CD4-positive, alpha-beta T cell treated with Interferon alpha-2 for 1 hour (primary cell): Measurements from ENCODE around the gene XRCC4.
"Not testable (repeated sequence)": the region's sequence is repeated elsewhere in the genome, so short reads cannot be mapped to it uniquely, and the experiment has no call there.

ENCODE experiments used
- DNase-seq, 2 donors: peaks; one replicate each; pipeline ENCODE4 v3.0.0-alpha.2; 2020 to 2022

Gene XRCC4

GRCh38 chr5:83199126-83199525 lies 121.8 kb downstream of the XRCC4 start:
- no peak for DNase-seq

- no peak for DNase-seq
Observed at GRCh38 chr5:83204651-83205050, 127.3 kb downstream of the XRCC4 start.

GRCh38 chr5:83209963-83210362 lies 132.6 kb downstream of the XRCC4 start:
- DNase-seq: no peak

- no peak for DNase-seq
Observed at GRCh38 chr5:83219077-83219476, 141.7 kb downstream of the XRCC4 start.

- no peak for DNase-seq
Observed at GRCh38 chr5:83219495-83219894, 142.1 kb downstream of the XRCC4 start.

- no peak for DNase-seq
Observed at GRCh38 chr5:83220331-83220730, 143.0 kb downstream of the XRCC4 start.

- no peak for DNase-seq
Observed at GRCh38 chr5:83222906-83223305, 145.6 kb downstream of the XRCC4 start.

GRCh38 chr5:83227611-83228010 lies 150.3 kb downstream of the XRCC4 start:
- no peak for DNase-seq

- DNase-seq: no peak
Observed at GRCh38 chr5:83230511-83230910, 153.2 kb downstream of the XRCC4 start.

GRCh38 chr5:83244516-83244915 lies 167.2 kb downstream of the XRCC4 start:
- DNase-seq: no peak

GRCh38 chr5:83245037-83245436 lies 167.7 kb downstream of the XRCC4 start:
- DNase-seq: no peak

GRCh38 chr5:83246071-83246470 lies 168.7 kb downstream of the XRCC4 start:
- no peak for DNase-seq

GRCh38 chr5:83249156-83249555 lies 171.8 kb downstream of the XRCC4 start:
- DNase-seq: no peak

GRCh38 chr5:83251849-83252248 lies 174.5 kb downstream of the XRCC4 start:
- DNase-seq: no peak

- no peak for DNase-seq
Observed at GRCh38 chr5:83253720-83254119, 176.4 kb downstream of the XRCC4 start.

GRCh38 chr5:83255268-83255667 lies 177.9 kb downstream of the XRCC4 start:
- DNase-seq: no peak

GRCh38 chr5:83256091-83256780 lies 178.9 kb downstream of the XRCC4 start:
- no peak for DNase-seq

GRCh38 chr5:83257684-83258083 lies 180.3 kb downstream of the XRCC4 start:
- DNase-seq: not testable (repeated sequence)

GRCh38 chr5:83265318-83265717 lies 188.0 kb downstream of the XRCC4 start:
- no peak for DNase-seq

- DNase-seq: no peak
Observed at GRCh38 chr5:83270311-83270710, 193.0 kb downstream of the XRCC4 start.

GRCh38 chr5:83277154-83277553 lies 199.8 kb downstream of the XRCC4 start:
- no peak for DNase-seq

GRCh38 chr5:83277953-83278352 lies 200.6 kb downstream of the XRCC4 start:
- DNase-seq: no peak

GRCh38 chr5:83281176-83281575 lies 203.8 kb downstream of the XRCC4 start:
- no peak for DNase-seq

GRCh38 chr5:83281658-83282057 lies 204.3 kb downstream of the XRCC4 start:
- DNase-seq: no peak

GRCh38 chr5:83283761-83284160 lies 206.4 kb downstream of the XRCC4 start:
- no peak for DNase-seq
